Stimulated activated CD8-positive, alpha-beta memory T cell treated with anti-CD3 and anti-CD28 coated beads, Interleukin-15, amount 100 ng/mL, for 48 hours (primary cell): Measurements from ENCODE around the gene GTPBP2.

Experiments used
- DNase-seq, 2 donors: peaks; one replicate each; pipeline ENCODE4 v3.0.0-alpha.2; 2020; ENCODE audit warnings: low read depth in 2 of 2

The GTPBP2 gene

DNA sequence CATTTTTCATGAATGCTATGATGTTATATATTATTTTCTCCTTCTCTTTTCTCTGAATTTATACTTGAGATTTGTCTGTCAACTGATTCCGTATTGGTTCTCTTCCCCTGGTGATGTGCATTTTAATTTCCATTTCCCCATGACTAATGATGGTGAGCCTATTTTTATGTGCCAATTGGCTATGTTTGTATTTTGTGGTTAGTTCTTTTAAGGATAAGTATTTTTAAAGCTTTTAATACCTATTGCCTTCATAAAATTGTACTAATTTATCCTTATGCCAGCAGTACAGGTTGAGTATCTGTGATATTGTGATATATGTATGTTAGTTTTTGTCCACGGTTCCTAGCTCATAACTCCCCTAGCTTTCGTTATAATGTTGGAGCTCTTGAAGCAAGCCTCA lies 50.3 kb downstream of the GTPBP2 start:
- no peak for DNase-seq

DNA sequence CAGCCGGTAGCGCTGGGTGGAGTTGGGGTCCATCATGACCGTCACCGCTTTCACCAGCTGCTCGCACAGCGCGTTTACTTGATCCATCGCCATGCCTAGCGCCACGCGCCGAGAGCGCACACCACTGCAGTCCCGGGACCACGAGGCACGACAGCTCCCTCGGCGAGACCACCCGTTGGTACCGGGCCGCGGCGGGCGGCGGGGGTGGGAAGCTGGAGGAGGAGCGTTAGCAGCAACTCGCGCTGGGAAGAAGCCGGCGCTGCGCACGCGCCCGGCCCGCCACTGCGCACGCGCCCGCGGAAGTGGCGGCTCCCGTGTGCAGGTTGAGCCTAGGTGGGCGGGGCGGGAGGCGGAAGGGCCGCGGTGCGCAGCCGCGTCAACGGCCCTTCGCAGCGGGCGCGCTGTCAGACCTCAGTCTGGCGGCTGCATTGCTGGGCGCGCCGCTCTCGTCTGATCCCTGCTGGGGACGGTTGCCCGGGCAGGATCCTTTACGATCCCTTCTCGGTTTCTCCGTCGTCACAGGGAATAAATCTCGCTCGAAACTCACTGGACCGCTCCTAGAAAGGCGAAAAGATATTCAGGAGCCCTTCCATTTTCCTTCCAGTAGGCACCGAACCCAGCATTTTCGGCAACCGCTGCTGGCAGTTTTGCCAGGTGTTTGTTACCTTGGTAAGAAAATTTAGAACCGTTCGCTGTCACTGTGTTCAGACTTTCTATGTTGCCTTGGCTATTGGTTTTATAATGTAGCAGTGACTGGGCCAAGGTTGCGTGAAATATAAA lies 53.1 kb downstream of the GTPBP2 start, which contains the start of the genes POLH and XPO5:
Gene POLH (plus strand): TSS at position 414 of the 780 bp plus-strand sequence. CDS start 6,135 bp downstream, outside the sequence.
Gene XPO5 (minus strand): TSS at position 267 of the 780 bp plus-strand sequence. CDS start 174 bp downstream, at position 93.
- peak; percentile 90 to 91 for DNase-seq

DNA sequence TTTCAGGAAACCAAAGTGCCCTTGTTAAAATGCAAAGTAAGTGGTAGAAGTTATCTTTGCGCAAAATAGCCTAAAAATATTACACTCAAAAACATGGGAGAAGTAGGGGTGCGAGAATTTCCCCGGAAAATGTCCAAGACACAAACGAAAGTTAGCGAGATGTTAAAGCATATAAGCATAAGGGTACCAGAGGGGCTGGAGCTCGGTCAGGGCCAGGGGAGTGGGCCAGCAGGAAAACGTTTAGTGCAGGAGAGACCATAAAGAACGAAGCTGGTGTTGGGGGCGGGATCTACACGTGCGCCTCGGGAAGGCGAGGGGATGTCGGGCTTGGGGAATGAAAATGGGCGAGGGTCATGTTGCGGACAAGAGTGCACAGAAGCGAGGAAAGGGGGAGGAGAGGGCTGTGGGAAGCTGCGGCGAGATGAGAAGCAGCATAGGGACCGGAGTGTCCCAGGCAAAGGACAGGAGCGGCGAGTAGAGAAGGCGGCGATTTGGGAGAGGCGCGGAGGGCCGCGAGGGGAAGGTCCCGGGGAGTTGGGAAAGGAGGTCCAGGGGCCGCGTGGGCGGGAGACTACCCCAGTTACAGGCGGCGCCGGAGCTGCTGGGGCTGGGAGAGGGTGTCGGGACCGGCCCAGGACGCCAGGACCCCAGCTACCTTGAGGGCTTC lies 53.8 kb downstream of the GTPBP2 start:
- DNase-seq, result no peak

DNA sequence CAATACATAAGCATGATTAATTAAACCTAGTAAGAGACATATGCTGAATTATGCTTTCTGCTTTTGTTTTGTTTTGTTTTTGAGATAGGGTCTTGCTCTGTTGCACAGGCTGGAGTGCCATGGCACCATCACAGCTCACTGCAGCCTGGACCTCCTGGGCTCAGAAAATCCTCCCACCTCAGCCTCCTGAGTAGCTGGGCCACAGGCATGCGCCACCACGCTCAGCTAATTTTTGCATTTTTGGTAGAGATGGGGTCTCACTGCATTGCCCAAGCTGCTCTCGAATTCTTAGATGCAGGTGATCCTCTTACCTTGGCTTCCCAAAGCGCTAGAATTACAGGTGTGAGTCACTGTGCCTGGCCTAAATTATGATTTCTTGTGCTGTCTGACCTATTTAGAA lies 57.0 kb downstream of the GTPBP2 start:
- DNase-seq, result no peak

DNA sequence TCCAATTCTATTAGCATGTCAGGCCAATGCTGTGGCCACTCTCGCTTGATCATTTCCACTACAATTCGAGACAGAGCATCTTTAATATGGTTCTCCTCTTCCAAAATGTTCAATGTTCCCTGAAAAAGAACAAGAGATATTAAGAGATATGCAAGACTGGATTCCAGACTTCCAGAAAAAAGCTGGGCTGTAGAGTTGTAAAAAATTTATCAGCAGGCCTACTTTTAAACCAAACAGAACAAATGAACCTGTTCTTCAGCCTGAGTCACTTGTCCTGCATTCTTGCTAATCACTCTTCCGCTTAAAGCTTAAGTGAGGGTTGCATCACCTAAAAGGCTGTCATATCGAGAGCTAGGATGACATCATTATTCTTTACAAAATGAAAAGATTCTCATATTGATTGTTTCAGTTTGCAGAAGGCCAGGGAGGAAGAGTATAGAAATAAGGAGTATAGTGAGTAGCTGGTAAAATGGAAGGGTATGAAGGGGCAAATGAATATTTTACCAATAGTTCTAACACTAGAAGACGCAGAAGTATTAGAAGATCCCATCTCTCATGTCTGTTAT lies 58.1 kb downstream of the GTPBP2 start:
- no peak for DNase-seq
